ENCODE results near the gene AMPD1.

- TF ChIP-seq CTCF (IDR thresholded peaks at IDR 0.05; ENCODE audit: low read length): no peak
- no peak for TF ChIP-seq EZH2 (optimal IDR thresholded peaks at IDR 0.05; ENCODE audit: low read depth, low read length)
- TF ChIP-seq EZH2phosphoT487 (IDR thresholded peaks at IDR 0.05; ENCODE audit: low read length): no peak
Measured at GRCh38 chr1:114735479-114735878, 40.1 kb upstream of the AMPD1 start.
